Fibroblast of lung (primary cell): Measurements from ENCODE around the gene POLR1G. TPM values are rescaled to one million over a fixed set of nuclear protein-coding genes. Genes with fewer than 3 reads are reported as not detected.

Source experiments
- DNase-seq, 2 donors: peaks; one replicate each; pipeline versions ENCODE4 v3.0.0 to v3.0.0-alpha.2; 2010; ENCODE audit warnings: low read depth in 2 of 2
- H2AFZ ChIP-seq: 2 replicates; pipeline ENCODE4 v1.5.1; 2012; ENCODE audit warnings: low read length, control low read depth, inconsistent platforms
- H3K27ac ChIP-seq: 2 replicates; pipeline ENCODE4 v1.5.1; 2011; ENCODE audit warnings: low read length, control low read depth; ENCODE audit not compliant: insufficient read depth
- H3K27me3 ChIP-seq: 2 replicates; pipeline ENCODE4 v1.5.1; 2011; ENCODE audit warnings: mild to moderate bottlenecking, low read length; ENCODE audit not compliant: control insufficient read depth, insufficient read depth
- H3K36me3 ChIP-seq: 2 replicates; pipeline ENCODE4 v1.5.1; 2011; ENCODE audit warnings: low read length; ENCODE audit not compliant: control insufficient read depth, insufficient read depth
- H3K4me1 ChIP-seq: 2 replicates; pipeline ENCODE4 v1.5.1; 2011; ENCODE audit warnings: low read length; ENCODE audit not compliant: control insufficient read depth, insufficient read depth; ENCODE audit errors: extremely low read depth
- H3K4me2 ChIP-seq: 2 replicates; pipeline ENCODE4 v1.5.1; 2011; ENCODE audit warnings: low read length, control low read depth; ENCODE audit not compliant: insufficient read depth; ENCODE audit errors: extremely low read depth
- H3K4me3 ChIP-seq, 4 experiments: fragments of 200-600 bp in 1 of 4; sonication (generic) in 1 of 4; replicated peaks in 1 of 4; 2 replicates each; pipeline ENCODE4 v1.5.1; 2011 to 2016; ENCODE audit warnings: low read length in 4 of 4, low read depth in 3 of 4, mild to moderate bottlenecking in 3 of 4, control low read depth in 2 of 4, inconsistent platforms in 1 of 4, mixed read lengths in 1 of 4; ENCODE audit not compliant: insufficient read depth in 1 of 4; ENCODE audit errors: control extremely low read depth in 1 of 4
- H3K79me2 ChIP-seq: 2 replicates; pipeline ENCODE4 v1.5.1; 2012; ENCODE audit warnings: mild to moderate bottlenecking, low read length, inconsistent platforms; ENCODE audit not compliant: control insufficient read depth, insufficient read depth
- H3K9ac ChIP-seq: 2 replicates; pipeline ENCODE4 v1.5.1; 2011; ENCODE audit warnings: mild to moderate bottlenecking, low read length, control low read depth; ENCODE audit not compliant: insufficient read depth
- H3K9me3 ChIP-seq: 2 replicates; pipeline ENCODE4 v1.5.1; 2012; ENCODE audit warnings: low read depth, low read length; ENCODE audit not compliant: control insufficient read depth, insufficient read depth
- H4K20me1 ChIP-seq: 2 replicates; pipeline ENCODE4 v1.5.1; 2011; ENCODE audit warnings: low read length; ENCODE audit not compliant: control insufficient read depth, insufficient read depth; ENCODE audit errors: extremely low read depth
- EZH2 ChIP-seq: IDR thresholded peaks from 2 replicates; pipeline ENCODE4 v1.5.1; 2012; ENCODE audit warnings: low read length, control low read depth, mild to moderate bottlenecking; ENCODE audit errors: missing control alignments
- polyA minus RNA-seq: library from RNA; depleted of rRNA, polyadenylated mRNA; stranded (reverse); fragments of >200 nt; gene quantifications from 2 replicates; pipeline ENCODE4 v1.2.3, GENCODE V29; 2011; ENCODE audit warnings: low replicate concordance
- polyA plus RNA-seq, 2 donors: library from polyadenylated mRNA; depleted of rRNA in 1 of 2; stranded (reverse) in 1 of 2; unstranded in 1 of 2; fragments of >200 nt; gene quantifications; 2 replicates each; pipeline ENCODE4 v1.2.1, GENCODE V29; 2011 to 2012; ENCODE audit warnings: missing spikeins in 1 of 2
- total RNA-seq: library from RNA; depleted of rRNA; stranded (reverse); fragments of >200 nt; gene quantifications from 2 replicates; pipeline ENCODE4 v1.2.1, GENCODE V29; 2014
- TF ChIP-seq, protein P1 (sequence below), 2 donors: IDR thresholded peaks in 1 of 2; conservative IDR thresholded peaks in 1 of 2; 1 replicate in 1 of 2; 2 replicates in 1 of 2; pipeline ENCODE4 v1.5.1; 2011 to 2012; ENCODE audit warnings: low read length in 2 of 2, control low read depth in 1 of 2, inconsistent platforms in 1 of 2, low read depth in 1 of 2, mild to moderate bottlenecking in 1 of 2

POLR1G gene, protein sequence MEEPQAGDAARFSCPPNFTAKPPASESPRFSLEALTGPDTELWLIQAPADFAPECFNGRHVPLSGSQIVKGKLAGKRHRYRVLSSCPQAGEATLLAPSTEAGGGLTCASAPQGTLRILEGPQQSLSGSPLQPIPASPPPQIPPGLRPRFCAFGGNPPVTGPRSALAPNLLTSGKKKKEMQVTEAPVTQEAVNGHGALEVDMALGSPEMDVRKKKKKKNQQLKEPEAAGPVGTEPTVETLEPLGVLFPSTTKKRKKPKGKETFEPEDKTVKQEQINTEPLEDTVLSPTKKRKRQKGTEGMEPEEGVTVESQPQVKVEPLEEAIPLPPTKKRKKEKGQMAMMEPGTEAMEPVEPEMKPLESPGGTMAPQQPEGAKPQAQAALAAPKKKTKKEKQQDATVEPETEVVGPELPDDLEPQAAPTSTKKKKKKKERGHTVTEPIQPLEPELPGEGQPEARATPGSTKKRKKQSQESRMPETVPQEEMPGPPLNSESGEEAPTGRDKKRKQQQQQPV
- total RNA-seq (3.6 and 5.4 TPM in 2 replicates), polyA plus RNA-seq (4.7 and 5.3 TPM in 2 replicates), polyA minus RNA-seq (5.8 and 7.2 TPM in 2 replicates)
- polyA plus RNA-seq (2012): 3.5 and 4.3 TPM in 2 replicates

DNA sequence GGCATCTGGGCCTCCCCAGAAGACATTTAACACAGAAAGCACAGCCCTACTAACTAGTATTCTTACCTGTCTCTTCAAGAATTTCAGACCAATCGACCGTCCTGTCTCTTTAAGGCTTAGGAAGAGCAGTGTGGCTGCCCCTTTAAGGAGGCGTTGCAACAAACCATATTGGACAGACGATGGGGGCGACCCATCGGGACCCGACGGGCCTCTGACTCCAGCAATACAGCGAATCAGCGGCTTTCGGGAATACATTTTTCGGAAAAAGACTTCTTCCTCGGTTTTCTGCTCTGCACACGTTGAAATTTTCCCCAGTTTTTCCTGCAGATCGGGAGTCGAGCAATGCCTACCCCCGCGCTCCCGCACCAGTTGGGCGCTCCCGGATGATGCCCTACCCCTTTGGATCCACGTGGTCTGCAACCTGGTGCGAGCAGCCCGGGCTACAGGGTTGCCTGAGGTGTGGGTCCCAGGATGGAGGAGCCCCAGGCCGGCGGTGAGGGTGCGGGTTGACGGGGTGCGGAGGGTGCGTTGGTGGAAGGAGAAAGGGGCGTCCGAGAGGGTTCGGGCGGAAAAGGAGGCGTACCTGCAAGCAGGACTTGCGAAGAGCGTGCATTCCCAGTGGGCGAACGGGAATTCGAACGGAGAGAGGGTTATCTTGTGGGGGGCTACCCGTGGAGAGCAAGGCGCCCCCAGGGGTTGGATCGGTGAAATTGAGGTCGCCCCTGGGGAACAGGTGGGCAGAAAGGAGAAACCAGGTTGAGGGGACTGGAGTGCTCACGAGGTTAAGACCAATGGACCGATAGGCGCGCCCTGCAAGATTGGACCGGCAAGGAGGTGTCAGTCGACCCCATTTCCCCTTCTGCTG is at the start of gene POLR1G:
Gene POLR1G, plus strand, starts transcription at position 419 of the 865 bp plus-strand sequence. Its CDS starts 53 bp downstream, at position 472.
- peaks cover 6% of the 10 kb centered on the region for H3K79me2 ChIP-seq
- peak; percentile 79 to 86 for DNase-seq
- H2AFZ ChIP-seq: peak within 1 kb of the TSS; percentile 92
- TF ChIP-seq, protein P1, sequence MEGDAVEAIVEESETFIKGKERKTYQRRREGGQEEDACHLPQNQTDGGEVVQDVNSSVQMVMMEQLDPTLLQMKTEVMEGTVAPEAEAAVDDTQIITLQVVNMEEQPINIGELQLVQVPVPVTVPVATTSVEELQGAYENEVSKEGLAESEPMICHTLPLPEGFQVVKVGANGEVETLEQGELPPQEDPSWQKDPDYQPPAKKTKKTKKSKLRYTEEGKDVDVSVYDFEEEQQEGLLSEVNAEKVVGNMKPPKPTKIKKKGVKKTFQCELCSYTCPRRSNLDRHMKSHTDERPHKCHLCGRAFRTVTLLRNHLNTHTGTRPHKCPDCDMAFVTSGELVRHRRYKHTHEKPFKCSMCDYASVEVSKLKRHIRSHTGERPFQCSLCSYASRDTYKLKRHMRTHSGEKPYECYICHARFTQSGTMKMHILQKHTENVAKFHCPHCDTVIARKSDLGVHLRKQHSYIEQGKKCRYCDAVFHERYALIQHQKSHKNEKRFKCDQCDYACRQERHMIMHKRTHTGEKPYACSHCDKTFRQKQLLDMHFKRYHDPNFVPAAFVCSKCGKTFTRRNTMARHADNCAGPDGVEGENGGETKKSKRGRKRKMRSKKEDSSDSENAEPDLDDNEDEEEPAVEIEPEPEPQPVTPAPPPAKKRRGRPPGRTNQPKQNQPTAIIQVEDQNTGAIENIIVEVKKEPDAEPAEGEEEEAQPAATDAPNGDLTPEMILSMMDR (conservative IDR thresholded peaks at IDR 0.05 in 1 of 2, IDR thresholded peaks at IDR 0.05 in 1 of 2; ENCODE audit: low read depth in 1 of 2, low read length in 2 of 2): no peak
- no peak for TF ChIP-seq EZH2
- peak within 1 kb of the TSS; percentile 68 to 96 (median 94) for H3K4me3 ChIP-seq
- H3K27ac ChIP-seq: peak within 1 kb of the TSS; percentile 98
- H4K20me1 ChIP-seq: no peaks in the 10 kb centered on the region
- H3K36me3 ChIP-seq: no peaks in the 10 kb centered on the region
- no peaks in the 10 kb centered on the region for H3K9me3 ChIP-seq
- H3K4me2 ChIP-seq: peak within 1 kb of the TSS; percentile 98
- no peaks in the 10 kb centered on the region for H3K27me3 ChIP-seq
- peaks cover 8% of the 10 kb centered on the region for H3K4me1 ChIP-seq
- H3K9ac ChIP-seq: peak within 1 kb of the TSS; percentile 90

DNA sequence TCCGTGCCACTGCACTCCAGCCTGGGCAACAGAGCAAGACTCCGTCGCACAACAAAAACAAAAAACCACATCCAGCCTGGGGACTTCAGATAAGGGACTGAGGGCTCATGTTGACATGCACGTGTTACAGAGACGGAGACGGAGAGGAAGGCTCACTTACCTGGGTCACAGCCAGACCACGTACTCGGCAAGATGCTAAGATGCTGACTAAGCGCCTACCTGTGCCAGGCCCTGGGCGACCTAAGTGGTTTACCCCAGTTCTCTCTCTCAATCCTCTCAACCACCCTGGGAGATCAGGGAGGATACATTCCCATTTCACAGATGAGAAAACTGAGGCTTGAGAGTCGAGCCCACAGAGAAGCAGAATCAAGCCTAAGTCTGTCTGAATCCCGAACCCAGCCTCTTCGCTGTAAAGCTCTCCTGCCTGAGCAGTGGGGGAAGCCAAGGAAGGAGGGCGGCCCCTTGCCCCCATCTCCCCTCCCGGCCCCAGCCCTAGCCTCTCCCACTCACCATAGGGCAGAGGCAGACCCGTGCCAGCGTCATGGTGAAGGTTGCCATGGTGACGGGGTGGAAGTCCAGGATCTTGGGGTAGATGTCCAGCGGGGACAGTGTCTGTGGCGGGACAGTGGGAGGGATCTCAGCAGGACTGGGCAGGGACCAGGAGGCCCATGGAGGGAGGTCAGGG is 49.5 kb upstream of the POLR1G start:
- Histone ChIP-seq H3K36me3 (peaks cover 33% of the 10 kb centered on the region), H3K27me3 (no peaks in the 10 kb centered on the region), H2AFZ (no peak overlapping the region), H3K9me3 (no peaks in the 10 kb centered on the region), H3K27ac (no peak overlapping the region), H3K4me2 (no peak overlapping the region), H3K4me3 (no peak overlapping the region), H3K4me1 (no peaks in the 10 kb centered on the region), H3K79me2 (no peaks in the 10 kb centered on the region), H4K20me1 (no peaks in the 10 kb centered on the region), H3K9ac (no peak overlapping the region)
- TF ChIP-seq, protein P1 (conservative IDR thresholded peaks at IDR 0.05 in 1 of 2, IDR thresholded peaks at IDR 0.05 in 1 of 2; ENCODE audit: low read depth in 1 of 2, low read length in 2 of 2): no peak
- TF ChIP-seq EZH2: no peak
- DNase-seq: no peak
